OCI-LY1 (cell line): ENCODE results near the gene OR4S1.

Source experiments
- H2AFZ ChIP-seq: fragments of 200-600 bp; sonication (generic), shearing (Covaris generic); 2 replicates; pipeline ENCODE4 v1.6.0; 2014; ENCODE audit warnings: antibody characterized with exemption, mild to moderate bottlenecking, low read length
- H3F3A ChIP-seq: fragments of 200-600 bp; sonication (generic), shearing (Covaris generic); 2 replicates; pipeline ENCODE4 v1.6.0; 2014; ENCODE audit warnings: mild to moderate bottlenecking, antibody characterized with exemption, low read length, moderate library complexity; ENCODE audit not compliant: insufficient read depth
- H3K27ac ChIP-seq: fragments of 200-600 bp; sonication (generic); 2 replicates; pipeline ENCODE4 v1.5.1; 2014; ENCODE audit warnings: low read length, mixed run types, mild to moderate bottlenecking, low read depth; ENCODE audit not compliant: poor library complexity, severe bottlenecking
- H3K27me3 ChIP-seq: fragments of 200-600 bp; sonication (generic); 2 replicates; pipeline ENCODE4 v1.6.0; 2014; ENCODE audit warnings: antibody characterized with exemption, mild to moderate bottlenecking, low read length, moderate library complexity; ENCODE audit not compliant: insufficient read depth
- H3K36me3 ChIP-seq: fragments of 200-600 bp; sonication (generic); 2 replicates; pipeline ENCODE4 v1.6.1; 2014; ENCODE audit warnings: mild to moderate bottlenecking, antibody characterized with exemption, low read length, moderate library complexity, mixed read lengths; ENCODE audit not compliant: insufficient read depth
- H3K4me1 ChIP-seq: fragments of 200-600 bp; sonication (generic); 2 replicates; pipeline ENCODE4 v1.5.1; 2014; ENCODE audit warnings: mild to moderate bottlenecking, low read length, moderate library complexity; ENCODE audit not compliant: insufficient read depth, severe bottlenecking
- H3K4me2 ChIP-seq: fragments of 200-600 bp; sonication (generic), shearing (Covaris generic); 2 replicates; pipeline ENCODE4 v1.6.1; 2014; ENCODE audit warnings: low read length
- H3K4me3 ChIP-seq: fragments of 200-600 bp; sonication (generic); 2 replicates; pipeline ENCODE4 v1.5.1; 2014; ENCODE audit warnings: low read length, low read depth, mild to moderate bottlenecking, mixed read lengths; ENCODE audit not compliant: poor library complexity, severe bottlenecking
- H3K79me2 ChIP-seq: fragments of 200-600 bp; shearing (Covaris generic); 2 replicates; pipeline ENCODE4 v1.6.1; 2016; ENCODE audit warnings: mixed run types, low read length, mixed read lengths; ENCODE audit not compliant: insufficient read depth
- H3K9ac ChIP-seq: fragments of 200-600 bp; sonication (generic), shearing (Covaris generic); 2 replicates; pipeline ENCODE4 v1.6.1; 2014; ENCODE audit warnings: mild to moderate bottlenecking, low read length, mixed read lengths
- H3K9me2 ChIP-seq: fragments of 200-600 bp; sonication (generic), shearing (Covaris generic); 2 replicates; pipeline ENCODE4 v1.6.1; 2014; ENCODE audit warnings: low read depth, mild to moderate bottlenecking, low read length, mixed read lengths
- H3K9me3 ChIP-seq: fragments of 200-600 bp; shearing (Covaris generic); 2 replicates; pipeline ENCODE4 v1.6.1; 2014; ENCODE audit warnings: low read length, mixed read lengths
- H4K20me1 ChIP-seq: fragments of 200-600 bp; sonication (generic), shearing (Covaris generic); 2 replicates; pipeline ENCODE4 v1.6.0; 2016; ENCODE audit warnings: mild to moderate bottlenecking, low read length; ENCODE audit not compliant: insufficient read depth
- EZH2 ChIP-seq: fragments of 200-600 bp; sonication (generic), shearing (Covaris generic); IDR thresholded peaks from 2 replicates; pipeline ENCODE4 v1.8.0; 2017; ENCODE audit warnings: borderline replicate concordance, mixed run types, mild to moderate bottlenecking, antibody characterized with exemption, low read length, moderate library complexity, mixed read lengths
- TF ChIP-seq, protein P1 (sequence below): fragments of 200-600 bp; sonication (generic), shearing (Covaris generic); IDR thresholded peaks from 2 replicates; pipeline ENCODE4 v1.5.1; 2017; ENCODE audit warnings: mild to moderate bottlenecking, antibody characterized with exemption, low read length, moderate library complexity, mixed read lengths

The OR4S1 gene, protein sequence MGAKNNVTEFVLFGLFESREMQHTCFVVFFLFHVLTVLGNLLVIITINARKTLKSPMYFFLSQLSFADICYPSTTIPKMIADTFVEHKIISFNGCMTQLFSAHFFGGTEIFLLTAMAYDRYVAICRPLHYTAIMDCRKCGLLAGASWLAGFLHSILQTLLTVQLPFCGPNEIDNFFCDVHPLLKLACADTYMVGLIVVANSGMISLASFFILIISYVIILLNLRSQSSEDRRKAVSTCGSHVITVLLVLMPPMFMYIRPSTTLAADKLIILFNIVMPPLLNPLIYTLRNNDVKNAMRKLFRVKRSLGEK

DNA sequence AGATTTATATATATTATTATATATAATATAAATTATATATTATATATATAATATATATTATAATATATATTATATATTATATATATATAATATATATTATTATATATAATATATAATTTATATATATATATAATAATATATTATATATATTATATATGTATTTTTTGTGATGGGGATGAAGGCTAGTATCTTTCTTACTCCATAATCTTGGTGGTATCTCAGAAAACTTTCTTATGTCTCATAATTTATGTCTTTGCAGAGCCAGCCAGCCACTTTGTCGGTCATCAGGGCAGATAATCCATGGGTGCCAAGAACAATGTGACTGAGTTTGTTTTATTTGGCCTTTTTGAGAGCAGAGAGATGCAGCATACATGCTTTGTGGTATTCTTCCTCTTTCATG is at the start of gene OR4S1:
Gene OR4S1 (plus strand): TSS at position 301 of the 400 bp plus-strand sequence. CDS start 0 bp downstream, at position 301.
- Histone ChIP-seq H3K9me2 (no peaks in the 10 kb centered on the region), H3K4me1 (no peaks in the 10 kb centered on the region), H4K20me1 (no peaks in the 10 kb centered on the region), H3K4me3 (no peak within 1 kb of the TSS), H3F3A (no peaks in the 10 kb centered on the region), H3K79me2 (no peaks in the 10 kb centered on the region), H3K9me3 (no peaks in the 10 kb centered on the region), H3K9ac (no peak within 1 kb of the TSS), H3K27ac (no peak within 1 kb of the TSS), H3K27me3 (no peaks in the 10 kb centered on the region), H3K36me3 (no peaks in the 10 kb centered on the region), H2AFZ (no peak within 1 kb of the TSS), H3K4me2 (no peak within 1 kb of the TSS)
- TF ChIP-seq, protein P1, sequence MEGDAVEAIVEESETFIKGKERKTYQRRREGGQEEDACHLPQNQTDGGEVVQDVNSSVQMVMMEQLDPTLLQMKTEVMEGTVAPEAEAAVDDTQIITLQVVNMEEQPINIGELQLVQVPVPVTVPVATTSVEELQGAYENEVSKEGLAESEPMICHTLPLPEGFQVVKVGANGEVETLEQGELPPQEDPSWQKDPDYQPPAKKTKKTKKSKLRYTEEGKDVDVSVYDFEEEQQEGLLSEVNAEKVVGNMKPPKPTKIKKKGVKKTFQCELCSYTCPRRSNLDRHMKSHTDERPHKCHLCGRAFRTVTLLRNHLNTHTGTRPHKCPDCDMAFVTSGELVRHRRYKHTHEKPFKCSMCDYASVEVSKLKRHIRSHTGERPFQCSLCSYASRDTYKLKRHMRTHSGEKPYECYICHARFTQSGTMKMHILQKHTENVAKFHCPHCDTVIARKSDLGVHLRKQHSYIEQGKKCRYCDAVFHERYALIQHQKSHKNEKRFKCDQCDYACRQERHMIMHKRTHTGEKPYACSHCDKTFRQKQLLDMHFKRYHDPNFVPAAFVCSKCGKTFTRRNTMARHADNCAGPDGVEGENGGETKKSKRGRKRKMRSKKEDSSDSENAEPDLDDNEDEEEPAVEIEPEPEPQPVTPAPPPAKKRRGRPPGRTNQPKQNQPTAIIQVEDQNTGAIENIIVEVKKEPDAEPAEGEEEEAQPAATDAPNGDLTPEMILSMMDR: no peak
- no peak for TF ChIP-seq EZH2

DNA sequence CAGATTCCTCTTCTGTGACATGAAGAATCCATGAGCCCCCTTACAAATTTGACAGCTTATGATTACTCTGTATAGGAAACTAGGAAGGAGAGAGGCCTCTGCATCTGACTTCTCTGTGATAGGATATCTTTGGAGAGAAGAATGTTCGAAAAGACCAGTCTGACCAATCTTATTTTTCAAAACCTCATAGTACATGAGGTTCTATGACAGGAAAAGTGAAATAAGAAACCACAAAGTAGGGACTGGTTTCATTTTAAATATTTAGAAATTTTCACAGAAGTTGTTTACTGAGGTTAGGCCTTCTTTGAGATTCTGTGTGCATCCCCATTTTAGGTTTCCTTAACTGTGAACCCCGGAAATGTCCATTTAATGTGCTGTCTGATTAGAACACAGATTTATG is 44.4 kb upstream of the OR4S1 start:
- Histone ChIP-seq H3K9ac (no peak overlapping the region), H3K9me3 (no peaks in the 10 kb centered on the region), H3K4me2 (no peak overlapping the region), H3K27ac (no peak overlapping the region), H3K4me3 (no peak overlapping the region), H3K79me2 (no peaks in the 10 kb centered on the region), H3F3A (no peaks in the 10 kb centered on the region), H3K4me1 (no peaks in the 10 kb centered on the region), H3K27me3 (no peaks in the 10 kb centered on the region), H3K36me3 (no peaks in the 10 kb centered on the region), H2AFZ (no peak overlapping the region), H4K20me1 (no peaks in the 10 kb centered on the region), H3K9me2 (no peaks in the 10 kb centered on the region)
- no peak for TF ChIP-seq EZH2
- TF ChIP-seq, protein P1: no peak

DNA sequence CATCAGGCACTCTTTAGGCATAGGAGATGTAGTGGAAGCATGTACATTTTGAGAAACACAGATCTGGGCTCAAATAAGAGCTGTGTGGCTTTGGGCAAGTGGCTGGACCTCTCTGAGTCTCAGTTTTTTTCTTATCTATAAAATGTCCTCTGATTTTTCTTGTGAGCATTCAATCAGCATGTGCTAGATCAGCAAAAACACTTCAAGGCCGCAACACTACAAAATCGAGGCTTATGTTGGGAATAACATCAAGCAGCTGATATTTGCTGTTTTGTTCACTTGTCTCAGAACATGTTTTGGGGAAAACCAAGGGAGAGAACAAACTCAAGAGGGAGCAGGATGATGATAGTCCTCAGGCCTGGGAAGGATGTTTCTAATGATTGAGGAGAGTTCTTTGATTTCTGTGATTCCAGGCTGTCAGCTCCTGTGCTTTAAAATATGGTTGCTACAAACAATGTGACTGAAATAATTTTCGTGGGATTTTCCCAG is 42.6 kb upstream of the OR4S1 start, which contains the start of gene OR4X1:
Gene OR4X1 (plus strand): TSS at position 439 of the 489 bp plus-strand sequence. CDS start 0 bp downstream, at position 439.
- Histone ChIP-seq H3K27me3 (no peaks in the 10 kb centered on the region), H3K4me1 (no peaks in the 10 kb centered on the region), H3K9ac (no peak within 1 kb of the TSS), H3K36me3 (no peaks in the 10 kb centered on the region), H3K9me2 (no peaks in the 10 kb centered on the region), H3K4me2 (no peak within 1 kb of the TSS), H3K27ac (no peak within 1 kb of the TSS), H3K79me2 (no peaks in the 10 kb centered on the region), H3F3A (no peaks in the 10 kb centered on the region), H3K9me3 (no peaks in the 10 kb centered on the region), H2AFZ (no peak within 1 kb of the TSS), H3K4me3 (no peak within 1 kb of the TSS), H4K20me1 (no peaks in the 10 kb centered on the region)
- no peak for TF ChIP-seq EZH2
- TF ChIP-seq, protein P1: no peak
